HEK293 (cell line): ENCODE data around the gene IFI6.

Experiments used
- BCL11A ChIP-seq: fragments of 450-650 bp; formaldehyde crosslinking; IDR thresholded peaks from 2 replicates; pipeline ENCODE4 v1.5.1; 2016; ENCODE audit warnings: low read depth, missing biosample characterization, missing genetic modification characterization
- BCL11B ChIP-seq: fragments of 450-650 bp; formaldehyde crosslinking; IDR thresholded peaks from 2 replicates; pipeline ENCODE4 v1.5.1; 2016; ENCODE audit warnings: low read depth, missing biosample characterization, missing genetic modification characterization
- KLF1 ChIP-seq: fragments of 450-650 bp; formaldehyde crosslinking; IDR thresholded peaks from 2 replicates; pipeline ENCODE4 v1.5.1; 2016; ENCODE audit warnings: missing biosample characterization, missing genetic modification characterization
- KLF16 ChIP-seq: fragments of 450-650 bp; formaldehyde crosslinking; IDR thresholded peaks from 2 replicates; pipeline ENCODE4 v1.5.1; 2017; ENCODE audit warnings: missing biosample characterization, missing genetic modification characterization
- SCRT2 ChIP-seq: fragments of 450-650 bp; formaldehyde crosslinking; IDR thresholded peaks from 2 replicates; pipeline ENCODE4 v1.5.1; 2016; ENCODE audit warnings: missing biosample characterization, missing genetic modification characterization
- SETDB1 ChIP-seq: IDR thresholded peaks from one replicate; pipeline ENCODE4 v1.6.1; 2017; ENCODE audit warnings: mild to moderate bottlenecking, low read length, moderate library complexity, mixed read lengths; ENCODE audit not compliant: insufficient read length
- TRIM28 ChIP-seq: IDR thresholded peaks from 2 replicates; pipeline ENCODE4 v1.6.1; 2011; ENCODE audit warnings: low read length, control low read depth, borderline replicate concordance
- ZBTB8A ChIP-seq: fragments of 450-650 bp; formaldehyde crosslinking; IDR thresholded peaks from 2 replicates; pipeline ENCODE4 v1.5.1; 2016; ENCODE audit warnings: missing biosample characterization, missing genetic modification characterization
- ZFP3 ChIP-seq: fragments of 450-650 bp; formaldehyde crosslinking; IDR thresholded peaks from 2 replicates; pipeline ENCODE4 v1.5.1; 2016; ENCODE audit warnings: low read depth, missing biosample characterization, missing genetic modification characterization
- ZNF112 ChIP-seq: fragments of 450-650 bp; formaldehyde crosslinking; IDR thresholded peaks from 2 replicates; pipeline ENCODE4 v1.5.0; 2017; ENCODE audit warnings: missing biosample characterization, missing genetic modification characterization
- ZNF266 ChIP-seq: fragments of 450-650 bp; formaldehyde crosslinking; IDR thresholded peaks from 2 replicates; pipeline ENCODE4 v1.5.1; 2016; ENCODE audit warnings: missing biosample characterization, missing genetic modification characterization, low read depth
- ZNF292 ChIP-seq: fragments of 450-650 bp; formaldehyde crosslinking; IDR thresholded peaks from 2 replicates; pipeline ENCODE4 v1.5.1; 2016; ENCODE audit warnings: low read depth, missing biosample characterization, missing genetic modification characterization, borderline replicate concordance
- ZNF426 ChIP-seq: fragments of 450-650 bp; formaldehyde crosslinking; IDR thresholded peaks from 2 replicates; pipeline ENCODE4 v1.5.1; 2017; ENCODE audit warnings: missing biosample characterization, missing genetic modification characterization, mild to moderate bottlenecking, inconsistent platforms, moderate library complexity
- ZNF514 ChIP-seq: fragments of 450-650 bp; formaldehyde crosslinking; IDR thresholded peaks from 2 replicates; pipeline ENCODE4 v1.5.1; 2016; ENCODE audit warnings: missing biosample characterization, missing genetic modification characterization
- ZNF555 ChIP-seq: fragments of 450-650 bp; formaldehyde crosslinking; conservative IDR thresholded peaks from 2 replicates; pipeline ENCODE4 v1.5.1; 2017; ENCODE audit warnings: missing biosample characterization, mild to moderate bottlenecking, missing genetic modification characterization, inconsistent platforms
- ZNF677 ChIP-seq: fragments of 450-650 bp; IDR thresholded peaks from 2 replicates; pipeline ENCODE4 v1.5.0; 2018; ENCODE audit warnings: missing biosample characterization, mild to moderate bottlenecking, missing genetic modification characterization, moderate library complexity
- ZNF785 ChIP-seq: fragments of 450-650 bp; formaldehyde crosslinking; IDR thresholded peaks from 2 replicates; pipeline ENCODE4 v1.5.1; 2016; ENCODE audit warnings: missing biosample characterization, missing genetic modification characterization
- ZNF792 ChIP-seq: fragments of 450-650 bp; formaldehyde crosslinking; IDR thresholded peaks from 2 replicates; pipeline ENCODE4 v1.5.1; 2016; ENCODE audit warnings: missing biosample characterization, missing genetic modification characterization
- ZSCAN23 ChIP-seq: fragments of 450-650 bp; formaldehyde crosslinking; IDR thresholded peaks from 2 replicates; pipeline ENCODE4 v1.5.1; 2016; ENCODE audit warnings: missing biosample characterization, missing genetic modification characterization
- ZXDB ChIP-seq: fragments of 450-650 bp; formaldehyde crosslinking; IDR thresholded peaks from 2 replicates; pipeline ENCODE4 v1.5.1; 2016; ENCODE audit warnings: missing biosample characterization, missing genetic modification characterization
- TF ChIP-seq, protein P1 (sequence below): fragments of 450-650 bp; formaldehyde crosslinking; IDR thresholded peaks from 2 replicates; pipeline ENCODE4 v1.5.1; 2016; ENCODE audit warnings: missing biosample characterization, missing genetic modification characterization, borderline replicate concordance
- TF ChIP-seq, protein P2 (sequence below): fragments of 450-650 bp; formaldehyde crosslinking; IDR thresholded peaks from 2 replicates; pipeline ENCODE4 v1.5.1; 2016; ENCODE audit warnings: missing biosample characterization, missing genetic modification characterization
- TF ChIP-seq, protein P3 (sequence below): fragments of 450-650 bp; formaldehyde crosslinking; IDR thresholded peaks from 2 replicates; pipeline ENCODE4 v1.5.1; 2017; ENCODE audit warnings: missing biosample characterization, missing genetic modification characterization
- TF ChIP-seq, protein P4 (sequence below): fragments of 450-650 bp; formaldehyde crosslinking; IDR thresholded peaks from 2 replicates; pipeline ENCODE4 v1.5.1; 2016; ENCODE audit warnings: missing biosample characterization, missing genetic modification characterization, borderline replicate concordance
- TF ChIP-seq, protein P5 (sequence below): fragments of 450-650 bp; formaldehyde crosslinking; IDR thresholded peaks from 2 replicates; pipeline ENCODE4 v1.5.1; 2016; ENCODE audit warnings: missing biosample characterization, missing genetic modification characterization, low read depth

Gene IFI6

DNA sequence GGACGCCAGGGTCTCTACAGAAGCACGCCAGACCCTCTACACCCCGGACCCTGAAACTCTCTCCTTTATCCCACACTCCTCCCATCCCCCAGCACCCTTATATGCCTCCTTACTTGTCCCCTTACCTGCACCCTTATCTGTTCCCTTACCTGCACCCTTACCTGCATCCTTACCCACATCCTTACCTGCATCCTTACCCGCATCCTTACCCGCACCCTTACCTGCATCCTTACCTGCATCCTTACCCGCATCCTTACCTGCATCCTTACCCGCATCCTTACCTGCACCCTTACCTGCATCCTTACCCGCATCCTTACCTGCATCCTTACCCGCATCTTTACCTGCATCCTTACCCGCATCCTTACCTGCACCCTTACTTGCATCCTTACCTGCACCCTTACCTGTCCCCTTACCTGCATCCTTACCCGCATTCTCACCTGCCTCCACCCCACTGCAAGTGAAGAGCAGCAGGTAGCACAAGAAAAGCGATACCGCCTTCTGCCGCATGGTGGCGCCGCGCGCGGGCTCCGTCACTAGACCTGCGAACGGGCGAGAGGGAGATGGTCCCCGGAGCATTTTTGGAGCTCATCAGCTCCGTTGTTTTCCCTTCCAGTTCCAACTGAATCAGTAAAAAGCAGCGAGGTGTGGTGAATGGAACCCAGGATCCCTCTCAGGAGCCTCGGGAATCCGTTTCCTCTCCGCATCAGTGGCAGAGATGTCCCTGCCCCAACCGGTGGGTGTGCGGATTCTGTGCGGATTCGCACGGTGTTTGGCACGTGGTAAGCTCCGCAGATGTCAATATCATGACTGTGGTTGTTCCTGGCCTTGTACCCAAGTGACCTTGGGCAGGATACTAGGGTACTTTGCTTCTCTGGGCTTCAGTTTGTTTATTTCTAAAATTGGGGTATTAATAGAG lies 2.9 kb downstream of the IFI6 start (continued):
- TF ChIP-seq, protein P1, sequence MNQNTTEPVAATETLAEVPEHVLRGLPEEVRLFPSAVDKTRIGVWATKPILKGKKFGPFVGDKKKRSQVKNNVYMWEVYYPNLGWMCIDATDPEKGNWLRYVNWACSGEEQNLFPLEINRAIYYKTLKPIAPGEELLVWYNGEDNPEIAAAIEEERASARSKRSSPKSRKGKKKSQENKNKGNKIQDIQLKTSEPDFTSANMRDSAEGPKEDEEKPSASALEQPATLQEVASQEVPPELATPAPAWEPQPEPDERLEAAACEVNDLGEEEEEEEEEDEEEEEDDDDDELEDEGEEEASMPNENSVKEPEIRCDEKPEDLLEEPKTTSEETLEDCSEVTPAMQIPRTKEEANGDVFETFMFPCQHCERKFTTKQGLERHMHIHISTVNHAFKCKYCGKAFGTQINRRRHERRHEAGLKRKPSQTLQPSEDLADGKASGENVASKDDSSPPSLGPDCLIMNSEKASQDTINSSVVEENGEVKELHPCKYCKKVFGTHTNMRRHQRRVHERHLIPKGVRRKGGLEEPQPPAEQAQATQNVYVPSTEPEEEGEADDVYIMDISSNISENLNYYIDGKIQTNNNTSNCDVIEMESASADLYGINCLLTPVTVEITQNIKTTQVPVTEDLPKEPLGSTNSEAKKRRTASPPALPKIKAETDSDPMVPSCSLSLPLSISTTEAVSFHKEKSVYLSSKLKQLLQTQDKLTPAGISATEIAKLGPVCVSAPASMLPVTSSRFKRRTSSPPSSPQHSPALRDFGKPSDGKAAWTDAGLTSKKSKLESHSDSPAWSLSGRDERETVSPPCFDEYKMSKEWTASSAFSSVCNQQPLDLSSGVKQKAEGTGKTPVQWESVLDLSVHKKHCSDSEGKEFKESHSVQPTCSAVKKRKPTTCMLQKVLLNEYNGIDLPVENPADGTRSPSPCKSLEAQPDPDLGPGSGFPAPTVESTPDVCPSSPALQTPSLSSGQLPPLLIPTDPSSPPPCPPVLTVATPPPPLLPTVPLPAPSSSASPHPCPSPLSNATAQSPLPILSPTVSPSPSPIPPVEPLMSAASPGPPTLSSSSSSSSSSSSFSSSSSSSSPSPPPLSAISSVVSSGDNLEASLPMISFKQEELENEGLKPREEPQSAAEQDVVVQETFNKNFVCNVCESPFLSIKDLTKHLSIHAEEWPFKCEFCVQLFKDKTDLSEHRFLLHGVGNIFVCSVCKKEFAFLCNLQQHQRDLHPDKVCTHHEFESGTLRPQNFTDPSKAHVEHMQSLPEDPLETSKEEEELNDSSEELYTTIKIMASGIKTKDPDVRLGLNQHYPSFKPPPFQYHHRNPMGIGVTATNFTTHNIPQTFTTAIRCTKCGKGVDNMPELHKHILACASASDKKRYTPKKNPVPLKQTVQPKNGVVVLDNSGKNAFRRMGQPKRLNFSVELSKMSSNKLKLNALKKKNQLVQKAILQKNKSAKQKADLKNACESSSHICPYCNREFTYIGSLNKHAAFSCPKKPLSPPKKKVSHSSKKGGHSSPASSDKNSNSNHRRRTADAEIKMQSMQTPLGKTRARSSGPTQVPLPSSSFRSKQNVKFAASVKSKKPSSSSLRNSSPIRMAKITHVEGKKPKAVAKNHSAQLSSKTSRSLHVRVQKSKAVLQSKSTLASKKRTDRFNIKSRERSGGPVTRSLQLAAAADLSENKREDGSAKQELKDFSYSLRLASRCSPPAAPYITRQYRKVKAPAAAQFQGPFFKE (tag by site-specific recombination), result no peak
- TF ChIP-seq KLF1 (tag by site-specific recombination) (no peak), BCL11A (tag by site-specific recombination) (no peak), ZBTB8A (tag by site-specific recombination) (no peak), ZNF426 (no peak), SCRT2 (tag by site-specific recombination) (peak; percentile 90), ZNF266 (tag by site-specific recombination) (no peak), ZNF785 (tag by site-specific recombination) (no peak), ZXDB (tag by site-specific recombination) (no peak), SETDB1 (no peak), KLF16 (tag by site-specific recombination) (no peak), ZNF514 (tag by site-specific recombination) (no peak), ZSCAN23 (tag by site-specific recombination) (no peak), ZNF677 (no peak), BCL11B (no peak), ZNF112 (no peak), ZNF792 (tag by site-specific recombination) (no peak), ZNF292 (no peak), ZFP3 (tag by site-specific recombination) (no peak), TRIM28 (no peak), ZNF555 (tag by site-specific recombination) (no peak)
- TF ChIP-seq, protein P2, sequence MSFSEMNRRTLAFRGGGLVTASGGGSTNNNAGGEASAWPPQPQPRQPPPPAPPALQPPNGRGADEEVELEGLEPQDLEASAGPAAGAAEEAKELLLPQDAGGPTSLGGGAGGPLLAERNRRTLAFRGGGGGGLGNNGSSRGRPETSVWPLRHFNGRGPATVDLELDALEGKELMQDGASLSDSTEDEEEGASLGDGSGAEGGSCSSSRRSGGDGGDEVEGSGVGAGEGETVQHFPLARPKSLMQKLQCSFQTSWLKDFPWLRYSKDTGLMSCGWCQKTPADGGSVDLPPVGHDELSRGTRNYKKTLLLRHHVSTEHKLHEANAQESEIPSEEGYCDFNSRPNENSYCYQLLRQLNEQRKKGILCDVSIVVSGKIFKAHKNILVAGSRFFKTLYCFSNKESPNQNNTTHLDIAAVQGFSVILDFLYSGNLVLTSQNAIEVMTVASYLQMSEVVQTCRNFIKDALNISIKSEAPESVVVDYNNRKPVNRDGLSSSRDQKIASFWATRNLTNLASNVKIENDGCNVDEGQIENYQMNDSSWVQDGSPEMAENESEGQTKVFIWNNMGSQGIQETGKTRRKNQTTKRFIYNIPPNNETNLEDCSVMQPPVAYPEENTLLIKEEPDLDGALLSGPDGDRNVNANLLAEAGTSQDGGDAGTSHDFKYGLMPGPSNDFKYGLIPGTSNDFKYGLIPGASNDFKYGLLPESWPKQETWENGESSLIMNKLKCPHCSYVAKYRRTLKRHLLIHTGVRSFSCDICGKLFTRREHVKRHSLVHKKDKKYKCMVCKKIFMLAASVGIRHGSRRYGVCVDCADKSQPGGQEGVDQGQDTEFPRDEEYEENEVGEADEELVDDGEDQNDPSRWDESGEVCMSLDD (tag by site-specific recombination), result no peak
- TF ChIP-seq, protein P3, sequence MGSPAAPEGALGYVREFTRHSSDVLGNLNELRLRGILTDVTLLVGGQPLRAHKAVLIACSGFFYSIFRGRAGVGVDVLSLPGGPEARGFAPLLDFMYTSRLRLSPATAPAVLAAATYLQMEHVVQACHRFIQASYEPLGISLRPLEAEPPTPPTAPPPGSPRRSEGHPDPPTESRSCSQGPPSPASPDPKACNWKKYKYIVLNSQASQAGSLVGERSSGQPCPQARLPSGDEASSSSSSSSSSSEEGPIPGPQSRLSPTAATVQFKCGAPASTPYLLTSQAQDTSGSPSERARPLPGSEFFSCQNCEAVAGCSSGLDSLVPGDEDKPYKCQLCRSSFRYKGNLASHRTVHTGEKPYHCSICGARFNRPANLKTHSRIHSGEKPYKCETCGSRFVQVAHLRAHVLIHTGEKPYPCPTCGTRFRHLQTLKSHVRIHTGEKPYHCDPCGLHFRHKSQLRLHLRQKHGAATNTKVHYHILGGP (tag by site-specific recombination), result no peak
- TF ChIP-seq, protein P4, sequence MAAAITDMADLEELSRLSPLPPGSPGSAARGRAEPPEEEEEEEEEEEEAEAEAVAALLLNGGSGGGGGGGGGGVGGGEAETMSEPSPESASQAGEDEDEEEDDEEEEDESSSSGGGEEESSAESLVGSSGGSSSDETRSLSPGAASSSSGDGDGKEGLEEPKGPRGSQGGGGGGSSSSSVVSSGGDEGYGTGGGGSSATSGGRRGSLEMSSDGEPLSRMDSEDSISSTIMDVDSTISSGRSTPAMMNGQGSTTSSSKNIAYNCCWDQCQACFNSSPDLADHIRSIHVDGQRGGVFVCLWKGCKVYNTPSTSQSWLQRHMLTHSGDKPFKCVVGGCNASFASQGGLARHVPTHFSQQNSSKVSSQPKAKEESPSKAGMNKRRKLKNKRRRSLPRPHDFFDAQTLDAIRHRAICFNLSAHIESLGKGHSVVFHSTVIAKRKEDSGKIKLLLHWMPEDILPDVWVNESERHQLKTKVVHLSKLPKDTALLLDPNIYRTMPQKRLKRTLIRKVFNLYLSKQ (tag by site-specific recombination), result no peak
- TF ChIP-seq, protein P5, sequence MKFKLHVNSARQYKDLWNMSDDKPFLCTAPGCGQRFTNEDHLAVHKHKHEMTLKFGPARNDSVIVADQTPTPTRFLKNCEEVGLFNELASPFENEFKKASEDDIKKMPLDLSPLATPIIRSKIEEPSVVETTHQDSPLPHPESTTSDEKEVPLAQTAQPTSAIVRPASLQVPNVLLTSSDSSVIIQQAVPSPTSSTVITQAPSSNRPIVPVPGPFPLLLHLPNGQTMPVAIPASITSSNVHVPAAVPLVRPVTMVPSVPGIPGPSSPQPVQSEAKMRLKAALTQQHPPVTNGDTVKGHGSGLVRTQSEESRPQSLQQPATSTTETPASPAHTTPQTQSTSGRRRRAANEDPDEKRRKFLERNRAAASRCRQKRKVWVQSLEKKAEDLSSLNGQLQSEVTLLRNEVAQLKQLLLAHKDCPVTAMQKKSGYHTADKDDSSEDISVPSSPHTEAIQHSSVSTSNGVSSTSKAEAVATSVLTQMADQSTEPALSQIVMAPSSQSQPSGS, result no peak
